HG03103 (cell line): ENCODE measurements around the gene ISLR2.

Experiments
- ATAC-seq: cut with Tn5 transposase; IDR thresholded peaks from one replicate; pipeline ENCODE4 v1.9.1; 2021; ENCODE audit warnings: low read depth; ENCODE audit not compliant: unreplicated experiment

Gene ISLR2

GRCh38 chr15:74128785-74129585 lies 1.4 kb upstream of the ISLR2 start:
- no peak for ATAC-seq

- no peak for ATAC-seq
Observed at GRCh38 chr15:74129586-74130154, 716 bp upstream of the ISLR2 start.

- no peak for ATAC-seq
Observed at GRCh38 chr15:74130849-74131627, 652 bp downstream of the ISLR2 start.

- no peak for ATAC-seq
Observed at GRCh38 chr15:74131628-74132413, 1.4 kb downstream of the ISLR2 start.

GRCh38 chr15:74132681-74133651 lies 2.6 kb downstream of the ISLR2 start:
- ATAC-seq: no peak

- ATAC-seq: no peak
Observed at GRCh38 chr15:74133694-74134386, 3.5 kb downstream of the ISLR2 start.

- no peak for ATAC-seq
Observed at GRCh38 chr15:74134387-74135027, 4.1 kb downstream of the ISLR2 start.

- ATAC-seq: no peak
Observed at GRCh38 chr15:74135041-74135565, 4.7 kb downstream of the ISLR2 start.

GRCh38 chr15:74136540-74136813 lies 6.1 kb downstream of the ISLR2 start:
- ATAC-seq: no peak

- no peak for ATAC-seq
Observed at GRCh38 chr15:74136814-74137536, 6.6 kb downstream of the ISLR2 start.

- ATAC-seq: no peak
Observed at GRCh38 chr15:74137537-74137894, 7.1 kb downstream of the ISLR2 start.

GRCh38 chr15:74138642-74139041 lies 8.3 kb downstream of the ISLR2 start:
- ATAC-seq: no peak

GRCh38 chr15:74141591-74141990 lies 11.2 kb downstream of the ISLR2 start:
- ATAC-seq: no peak

GRCh38 chr15:74144153-74144775 lies 13.9 kb downstream of the ISLR2 start:
- ATAC-seq: no peak

- no peak for ATAC-seq
Observed at GRCh38 chr15:74146277-74146800, 16.0 kb downstream of the ISLR2 start.

GRCh38 chr15:74147051-74147450 lies 16.7 kb downstream of the ISLR2 start:
- ATAC-seq: no peak

GRCh38 chr15:74155766-74156417 lies 25.5 kb downstream of the ISLR2 start:
- no peak for ATAC-seq
